Skeletal muscle tissue (tissue), 4 donors: Measurements from ENCODE around the gene ESPN. TPM values are rescaled to one million over a fixed set of nuclear protein-coding genes. Genes with fewer than 3 reads are reported as not detected.
"Not testable (repeated sequence)": the region's sequence is repeated elsewhere in the genome, so short reads cannot be mapped to it uniquely, and the experiment has no call there.

Source experiments
- H3K27ac ChIP-seq: one replicate; pipeline ENCODE4 v1.7.0; 2013; ENCODE audit warnings: mild to moderate bottlenecking, low read depth, low read length, inconsistent platforms
- H3K27me3 ChIP-seq, 3 donors: one replicate each; pipeline ENCODE4 v1.7.0; 2013; ENCODE audit warnings: low read length in 3 of 3; ENCODE audit not compliant: control insufficient read depth in 3 of 3, insufficient read depth in 3 of 3
- H3K36me3 ChIP-seq, 3 donors: one replicate each; pipeline ENCODE4 v1.7.0; 2013; ENCODE audit warnings: low read length in 3 of 3; ENCODE audit not compliant: control insufficient read depth in 3 of 3, insufficient read depth in 3 of 3
- H3K4me1 ChIP-seq, 3 donors: one replicate each; pipeline ENCODE4 v1.7.0; 2013; ENCODE audit warnings: low read length in 3 of 3, mild to moderate bottlenecking in 3 of 3; ENCODE audit not compliant: control insufficient read depth in 3 of 3, insufficient read depth in 3 of 3
- H3K4me3 ChIP-seq, 3 donors: one replicate each; pipeline ENCODE4 v1.7.0; 2013; ENCODE audit warnings: low read length in 3 of 3
- H3K9ac ChIP-seq, 3 donors: one replicate each; pipeline ENCODE4 v1.7.0; 2013; ENCODE audit warnings: low read length in 3 of 3, mild to moderate bottlenecking in 3 of 3, moderate library complexity in 2 of 3, low read depth in 1 of 3
- H3K9me3 ChIP-seq, 3 donors: one replicate each; pipeline ENCODE4 v1.7.0; 2013; ENCODE audit warnings: low read length in 3 of 3; ENCODE audit not compliant: control insufficient read depth in 3 of 3
- total RNA-seq: library from RNA; depleted of rRNA; stranded (reverse); fragments of >200 nt; gene quantifications from one replicate; pipeline ENCODE4 v1.2.3, GENCODE V29; 2014
- donor health status: Osteomylitis.

ESPN gene
- total RNA-seq, 1 donor from 2014 or later = 0.52 TPM

GRCh38 chr1:6447016-6447817 is 22.6 kb downstream of the ESPN start:
- peaks cover 47 to 77% (median 65%) of the 10 kb centered on the region in 3 donors for H3K27me3 ChIP-seq
- H3K4me3 ChIP-seq = peak overlapping the region in 1 of 3 donors; percentile 6
- H3K27ac ChIP-seq = no peak overlapping the region
- H3K9me3 ChIP-seq = no peaks in the 10 kb centered on the region
- H3K9ac ChIP-seq = no peak overlapping the region
- no peaks in the 10 kb centered on the region for H3K36me3 ChIP-seq
- peaks cover 0 to 4% (median 0%) of the 10 kb centered on the region in 3 donors for H3K4me1 ChIP-seq

- H3K27me3 ChIP-seq = peaks cover 54 to 85% (median 73%) of the 10 kb centered on the region in 3 donors
- no peaks in the 10 kb centered on the region for H3K36me3 ChIP-seq
- no peak overlapping the region for H3K9ac ChIP-seq
- no peak overlapping the region for H3K27ac ChIP-seq
- no peak overlapping the region for H3K4me3 ChIP-seq
- H3K4me1 ChIP-seq = peaks cover 0 to 4% (median 0%) of the 10 kb centered on the region in 3 donors
- no peaks in the 10 kb centered on the region for H3K9me3 ChIP-seq
These were observed 23.5 kb downstream of the ESPN start for GRCh38 chr1:6447818-6448748.

GRCh38 chr1:6448749-6449631 is 24.4 kb downstream of the ESPN start:
- H3K27me3 ChIP-seq = peaks cover 56 to 84% (median 82%) of the 10 kb centered on the region in 3 donors
- H3K4me3 ChIP-seq = no peak overlapping the region

GRCh38 chr1:6450005-6450450 is 25.5 kb downstream of the ESPN start:
- no peaks in the 10 kb centered on the region for H3K36me3 ChIP-seq
- peaks cover 57 to 86% (median 83%) of the 10 kb centered on the region in 3 donors for H3K27me3 ChIP-seq
- no peak overlapping the region for H3K27ac ChIP-seq
- no peaks in the 10 kb centered on the region for H3K9me3 ChIP-seq
- no peak overlapping the region for H3K9ac ChIP-seq
- peaks cover 0 to 4% (median 4%) of the 10 kb centered on the region in 3 donors for H3K4me1 ChIP-seq
- no peak overlapping the region for H3K4me3 ChIP-seq

More at GRCh38 chr1:6448749-6449631, 24.4 kb downstream of the ESPN start:
- Histone ChIP-seq H3K36me3 (no peaks in the 10 kb centered on the region), H3K4me1 (peaks cover 0 to 4% (median 0%) of the 10 kb centered on the region in 3 donors), H3K9me3 (no peaks in the 10 kb centered on the region), H3K27ac (no peak overlapping the region), H3K9ac (no peak overlapping the region)

- H3K9ac ChIP-seq, H3K4me3 ChIP-seq, H3K4me1 ChIP-seq, H3K36me3 ChIP-seq, H3K27ac ChIP-seq, H3K9me3 ChIP-seq: not testable (repeated sequence)
- H3K27me3 ChIP-seq = peaks cover 60 to 87% (median 84%) of the 10 kb centered on the region in 3 donors
These were observed 25.9 kb downstream of the ESPN start for GRCh38 chr1:6450486-6450885.

GRCh38 chr1:6450943-6451373 is 26.4 kb downstream of the ESPN start:
- no peak overlapping the region for H3K9ac ChIP-seq

GRCh38 chr1:6453895-6454855 is 29.6 kb downstream of the ESPN start:
- H3K4me1 ChIP-seq, H3K9me3 ChIP-seq, H3K4me3 ChIP-seq, H3K9ac ChIP-seq, H3K36me3 ChIP-seq, H3K27ac ChIP-seq: not testable (repeated sequence)
- peaks cover 69 to 77% (median 74%) of the 10 kb centered on the region in 3 donors for H3K27me3 ChIP-seq

More at GRCh38 chr1:6450943-6451373, 26.4 kb downstream of the ESPN start:
- peaks cover 64 to 88% (median 87%) of the 10 kb centered on the region in 3 donors for H3K27me3 ChIP-seq
- H3K4me3 ChIP-seq = no peak overlapping the region
- H3K4me1 ChIP-seq = peaks cover 0 to 8% (median 6%) of the 10 kb centered on the region in 3 donors
- no peaks in the 10 kb centered on the region for H3K9me3 ChIP-seq
- no peak overlapping the region for H3K27ac ChIP-seq
- H3K36me3 ChIP-seq = no peaks in the 10 kb centered on the region

- H3K36me3 ChIP-seq = no peaks in the 10 kb centered on the region
- no peaks in the 10 kb centered on the region for H3K9me3 ChIP-seq
- peaks cover 0 to 6% (median 3%) of the 10 kb centered on the region in 3 donors for H3K4me1 ChIP-seq
- H3K27me3 ChIP-seq = peaks cover 68 to 76% (median 71%) of the 10 kb centered on the region in 3 donors
- no peak overlapping the region for H3K4me3 ChIP-seq
- H3K27ac ChIP-seq = no peak overlapping the region
- no peak overlapping the region for H3K9ac ChIP-seq
These were observed 30.5 kb downstream of the ESPN start for GRCh38 chr1:6454856-6455751.
